HepG2 (cell line): ENCODE data around the gene GPR37L1. TPM values are rescaled to one million over a fixed set of nuclear protein-coding genes. Genes with fewer than 3 reads are reported as not detected.

ENCODE experiments used
- FOXO4 ChIP-seq: sonication (generic); formaldehyde crosslinking; conservative IDR thresholded peaks from 2 replicates; pipeline ENCODE4 v1.8.1; 2023; ENCODE audit warnings: missing genetic modification reagents
- GATAD2A ChIP-seq: IDR thresholded peaks from 2 replicates; pipeline ENCODE4 v1.6.1; 2016
- LCORL ChIP-seq, 2 experiments: fragments of 450-650 bp in 1 of 2; sonication (generic) in 1 of 2; formaldehyde crosslinking in 1 of 2; IDR thresholded peaks; 2 replicates each; pipeline versions ENCODE4 v1.5.0 to v1.6.1; 2017 to 2020; ENCODE audit warnings: antibody characterized with exemption in 1 of 2, missing genetic modification reagents in 1 of 2
- RXRB ChIP-seq: IDR thresholded peaks from 2 replicates; pipeline ENCODE4 v1.6.1; 2016; ENCODE audit warnings: borderline replicate concordance, missing genetic modification reagents, missing compliant biosample characterization
- SALL1 ChIP-seq: sonication (generic); formaldehyde crosslinking; IDR thresholded peaks from 2 replicates; pipeline ENCODE4 v1.8.0; 2022; ENCODE audit warnings: mild to moderate bottlenecking, missing genetic modification reagents
- SMYD3 ChIP-seq: sonication (generic); formaldehyde crosslinking; IDR thresholded peaks from 2 replicates; pipeline ENCODE4 v1.8.1; 2023; ENCODE audit warnings: mild to moderate bottlenecking, missing genetic modification reagents
- XRCC5 ChIP-seq: fragments of 200-400 bp; formaldehyde crosslinking; optimal IDR thresholded peaks from 2 replicates; pipeline ENCODE3; 2017; ENCODE audit warnings: mild to moderate bottlenecking, low read length
- ZBTB34 ChIP-seq: sonication (generic); formaldehyde crosslinking; IDR thresholded peaks from 2 replicates; pipeline ENCODE4 v1.8.0; 2022; ENCODE audit warnings: mild to moderate bottlenecking, missing genetic modification reagents
- ZBTB42 ChIP-seq: sonication (generic); formaldehyde crosslinking; IDR thresholded peaks from 2 replicates; pipeline ENCODE4 v1.5.0; 2020; ENCODE audit warnings: mild to moderate bottlenecking, missing genetic modification reagents
- ZNF569 ChIP-seq: sonication (generic); formaldehyde crosslinking; IDR thresholded peaks from 2 replicates; pipeline ENCODE4 v1.5.0; 2020; ENCODE audit warnings: mild to moderate bottlenecking, missing genetic modification reagents, moderate library complexity, borderline replicate concordance
- ZNF792 ChIP-seq: IDR thresholded peaks from 2 replicates; pipeline ENCODE4 v1.6.1; 2016
- polyA plus RNA-seq, 8 experiments: library from polyadenylated mRNA; depleted of rRNA in 3 of 8; stranded (reverse) in 7 of 8; unstranded in 1 of 8; fragments of >200 nt; fragmentation: Illumina TruSeq in 4 of 8; extraction: Trizol in 4 of 8; gene quantifications; 2 replicates each; pipeline versions ENCODE4 v1.2.1 to v1.2.3, GENCODE V29; 2011 to 2016; ENCODE audit warnings: low read depth in 4 of 8, missing spikeins in 1 of 8, mixed read lengths in 1 of 8; ENCODE audit not compliant: insufficient read depth in 1 of 8
- total RNA-seq, 5 experiments: library from RNA; depleted of rRNA; stranded (reverse); fragments of >200 nt; fragmentation: Illumina TruSeq; extraction: Trizol; gene quantifications; 2 replicates each; pipeline ENCODE4 v1.2.3, GENCODE V29; 2016; ENCODE audit warnings: low read depth in 1 of 5
- TF ChIP-seq, protein P1 (sequence below), 2 experiments: sonication (generic) in 1 of 2; formaldehyde crosslinking in 1 of 2; IDR thresholded peaks; 2 replicates each; pipeline versions ENCODE4 v1.4.0 to v1.6.1; 2016 to 2020; ENCODE audit warnings: borderline replicate concordance in 1 of 2, low read depth in 1 of 2, mild to moderate bottlenecking in 1 of 2, missing genetic modification reagents in 1 of 2
- TF ChIP-seq, protein P2 (sequence below): sonication (generic); formaldehyde crosslinking; IDR thresholded peaks from 2 replicates; pipeline ENCODE4 v1.5.1; 2020; ENCODE audit warnings: mild to moderate bottlenecking, missing genetic modification reagents, moderate library complexity
- TF ChIP-seq, protein P3 (sequence below): sonication (generic); formaldehyde crosslinking; IDR thresholded peaks from 2 replicates; pipeline ENCODE4 v1.4.0; 2020; ENCODE audit warnings: missing genetic modification reagents

Gene GPR37L1
- total and polyA plus RNA-seq, 2 of the 13 experiments (the other 11 are each of a cell fraction or from before 2014, with no cell fraction given), result 0.13 TPM; not detected in 1

GRCh38 chr1:202076050-202076511, 46.6 kb upstream of the GPR37L1 start (continued):
- TF ChIP-seq, protein P1, sequence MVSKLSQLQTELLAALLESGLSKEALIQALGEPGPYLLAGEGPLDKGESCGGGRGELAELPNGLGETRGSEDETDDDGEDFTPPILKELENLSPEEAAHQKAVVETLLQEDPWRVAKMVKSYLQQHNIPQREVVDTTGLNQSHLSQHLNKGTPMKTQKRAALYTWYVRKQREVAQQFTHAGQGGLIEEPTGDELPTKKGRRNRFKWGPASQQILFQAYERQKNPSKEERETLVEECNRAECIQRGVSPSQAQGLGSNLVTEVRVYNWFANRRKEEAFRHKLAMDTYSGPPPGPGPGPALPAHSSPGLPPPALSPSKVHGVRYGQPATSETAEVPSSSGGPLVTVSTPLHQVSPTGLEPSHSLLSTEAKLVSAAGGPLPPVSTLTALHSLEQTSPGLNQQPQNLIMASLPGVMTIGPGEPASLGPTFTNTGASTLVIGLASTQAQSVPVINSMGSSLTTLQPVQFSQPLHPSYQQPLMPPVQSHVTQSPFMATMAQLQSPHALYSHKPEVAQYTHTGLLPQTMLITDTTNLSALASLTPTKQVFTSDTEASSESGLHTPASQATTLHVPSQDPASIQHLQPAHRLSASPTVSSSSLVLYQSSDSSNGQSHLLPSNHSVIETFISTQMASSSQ (IDR thresholded peaks at IDR 0.05; ENCODE audit: low read depth), result no peak
- TF ChIP-seq, protein P1 (CRISPR knock-in tag; IDR thresholded peaks at IDR 0.05; ENCODE audit: borderline replicate concordance), result 0 out of 2 replicates have a peak, but pooled peaks have one; percentile 15
- TF ChIP-seq ZBTB34 (CRISPR knock-in tag), result peak; percentile 73; the same call in 1 of the 2 replicates
- TF ChIP-seq LCORL (IDR thresholded peaks at IDR 0.05), result no peak
- TF ChIP-seq LCORL (CRISPR knock-in tag; IDR thresholded peaks at IDR 0.05), result peak; percentile 51; the same call in 1 of the 2 replicates
- TF ChIP-seq SALL1 (CRISPR knock-in tag), result peak; percentile 8
- peak; percentile 15; the same call in 1 of the 2 replicates for TF ChIP-seq GATAD2A
- TF ChIP-seq FOXO4 (CRISPR knock-in tag), result no peak
- peak; percentile 56; the same call in 1 of the 2 replicates for TF ChIP-seq ZNF792 (CRISPR knock-in tag)
- no peak for TF ChIP-seq ZBTB42 (CRISPR knock-in tag)
- peak; percentile 20; the same call in 1 of the 2 replicates for TF ChIP-seq RXRB
- TF ChIP-seq XRCC5, result no peak
- TF ChIP-seq, protein P2, sequence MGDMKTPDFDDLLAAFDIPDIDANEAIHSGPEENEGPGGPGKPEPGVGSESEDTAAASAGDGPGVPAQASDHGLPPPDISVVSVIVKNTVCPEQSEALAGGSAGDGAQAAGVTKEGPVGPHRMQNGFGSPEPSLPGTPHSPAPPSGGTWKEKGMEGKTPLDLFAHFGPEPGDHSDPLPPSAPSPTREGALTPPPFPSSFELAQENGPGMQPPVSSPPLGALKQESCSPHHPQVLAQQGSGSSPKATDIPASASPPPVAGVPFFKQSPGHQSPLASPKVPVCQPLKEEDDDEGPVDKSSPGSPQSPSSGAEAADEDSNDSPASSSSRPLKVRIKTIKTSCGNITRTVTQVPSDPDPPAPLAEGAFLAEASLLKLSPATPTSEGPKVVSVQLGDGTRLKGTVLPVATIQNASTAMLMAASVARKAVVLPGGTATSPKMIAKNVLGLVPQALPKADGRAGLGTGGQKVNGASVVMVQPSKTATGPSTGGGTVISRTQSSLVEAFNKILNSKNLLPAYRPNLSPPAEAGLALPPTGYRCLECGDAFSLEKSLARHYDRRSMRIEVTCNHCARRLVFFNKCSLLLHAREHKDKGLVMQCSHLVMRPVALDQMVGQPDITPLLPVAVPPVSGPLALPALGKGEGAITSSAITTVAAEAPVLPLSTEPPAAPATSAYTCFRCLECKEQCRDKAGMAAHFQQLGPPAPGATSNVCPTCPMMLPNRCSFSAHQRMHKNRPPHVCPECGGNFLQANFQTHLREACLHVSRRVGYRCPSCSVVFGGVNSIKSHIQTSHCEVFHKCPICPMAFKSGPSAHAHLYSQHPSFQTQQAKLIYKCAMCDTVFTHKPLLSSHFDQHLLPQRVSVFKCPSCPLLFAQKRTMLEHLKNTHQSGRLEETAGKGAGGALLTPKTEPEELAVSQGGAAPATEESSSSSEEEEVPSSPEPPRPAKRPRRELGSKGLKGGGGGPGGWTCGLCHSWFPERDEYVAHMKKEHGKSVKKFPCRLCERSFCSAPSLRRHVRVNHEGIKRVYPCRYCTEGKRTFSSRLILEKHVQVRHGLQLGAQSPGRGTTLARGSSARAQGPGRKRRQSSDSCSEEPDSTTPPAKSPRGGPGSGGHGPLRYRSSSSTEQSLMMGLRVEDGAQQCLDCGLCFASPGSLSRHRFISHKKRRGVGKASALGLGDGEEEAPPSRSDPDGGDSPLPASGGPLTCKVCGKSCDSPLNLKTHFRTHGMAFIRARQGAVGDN (CRISPR knock-in tag), result no peak
- TF ChIP-seq SMYD3 (CRISPR knock-in tag), result 0 out of 2 replicates have a peak, but pooled peaks have one; percentile 17
- TF ChIP-seq, protein P3, sequence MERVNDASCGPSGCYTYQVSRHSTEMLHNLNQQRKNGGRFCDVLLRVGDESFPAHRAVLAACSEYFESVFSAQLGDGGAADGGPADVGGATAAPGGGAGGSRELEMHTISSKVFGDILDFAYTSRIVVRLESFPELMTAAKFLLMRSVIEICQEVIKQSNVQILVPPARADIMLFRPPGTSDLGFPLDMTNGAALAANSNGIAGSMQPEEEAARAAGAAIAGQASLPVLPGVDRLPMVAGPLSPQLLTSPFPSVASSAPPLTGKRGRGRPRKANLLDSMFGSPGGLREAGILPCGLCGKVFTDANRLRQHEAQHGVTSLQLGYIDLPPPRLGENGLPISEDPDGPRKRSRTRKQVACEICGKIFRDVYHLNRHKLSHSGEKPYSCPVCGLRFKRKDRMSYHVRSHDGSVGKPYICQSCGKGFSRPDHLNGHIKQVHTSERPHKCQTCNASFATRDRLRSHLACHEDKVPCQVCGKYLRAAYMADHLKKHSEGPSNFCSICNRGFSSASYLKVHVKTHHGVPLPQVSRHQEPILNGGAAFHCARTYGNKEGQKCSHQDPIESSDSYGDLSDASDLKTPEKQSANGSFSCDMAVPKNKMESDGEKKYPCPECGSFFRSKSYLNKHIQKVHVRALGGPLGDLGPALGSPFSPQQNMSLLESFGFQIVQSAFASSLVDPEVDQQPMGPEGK (CRISPR knock-in tag), result no peak
- TF ChIP-seq ZNF569 (CRISPR knock-in tag), result no peak
